ENCODE measurements around the gene SLC37A4. TPM values are rescaled to one million over a fixed set of nuclear protein-coding genes. Genes with fewer than 3 reads are reported as not detected.
"Not testable (repeated sequence)": the region's sequence is repeated elsewhere in the genome, so short reads cannot be mapped to it uniquely, and the experiment has no call there.

The SLC37A4 gene
- total RNA-seq, 2 experiments from 2014 or later: 29.9 to 30.4 TPM

DNA sequence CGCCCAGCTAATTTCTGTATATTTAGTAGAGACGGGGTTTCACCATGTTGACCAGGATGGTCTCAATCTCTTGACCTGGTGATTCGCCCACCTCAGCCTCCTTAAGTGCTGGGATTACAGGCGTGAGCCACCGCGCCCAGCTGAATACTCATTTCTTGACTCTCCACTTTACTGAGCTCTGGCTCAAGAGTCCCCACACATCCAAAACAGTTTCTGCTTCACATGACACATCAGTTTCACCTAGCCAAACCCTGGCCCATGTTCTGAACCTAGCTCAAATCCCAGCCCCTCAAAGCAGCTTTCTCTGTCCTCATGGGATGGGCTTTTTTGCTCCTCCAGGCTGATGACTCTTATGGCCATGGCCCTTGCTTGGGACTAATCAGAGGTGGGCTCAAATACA lies 16.5 kb upstream of the SLC37A4 start:
- CTCF ChIA-PET: interaction anchor here (0.7 to 1.1 kb wide), 3 partner anchors 9 to 229 kb away, joined by 3 to 6 read pairs (median 3); no protein-coding TSS in a partner anchor
- POLR2A ChIA-PET: interaction anchor here (0.6 to 1.4 kb wide), 2 partner anchors 9 to 19 kb away, joined by 3 to 4 read pairs; partner anchors contain the start of gene HYOU1

DNA sequence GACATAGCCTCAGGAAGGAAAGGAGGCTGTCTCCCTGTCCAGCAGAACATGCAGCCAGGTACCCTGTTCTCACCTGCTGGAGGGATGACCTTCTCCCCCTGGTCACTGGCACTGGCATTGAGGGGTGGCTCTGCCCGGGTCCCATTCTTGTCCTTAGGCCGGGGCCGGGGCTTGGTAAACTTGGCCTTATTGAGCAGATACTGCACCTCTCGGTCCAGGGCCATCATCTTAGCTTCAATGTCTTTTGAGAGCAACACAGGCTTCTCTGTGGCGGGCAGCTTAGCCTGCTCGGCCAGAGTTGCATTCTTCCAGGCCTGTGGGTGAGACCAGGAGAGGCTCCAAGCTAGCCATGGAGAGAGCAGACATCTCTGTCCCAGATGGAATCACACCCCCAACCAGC lies 15.8 kb upstream of the SLC37A4 start:
- ChIA-PET POLR2A (interaction anchor here (0.6 to 1.4 kb wide), 3 partner anchors 10 to 49 kb away, joined by 3 to 6 read pairs (median 4); partner anchors contain the start of gene HYOU1), CTCF (no interaction called here)

- ChIA-PET CTCF (no interaction called here), POLR2A (interaction anchor here (0.8 kb wide), 1 partner anchor 26 kb away, joined by 4 read pairs; the partner anchor contains the start of gene TRAPPC4)
Observed at GRCh38 chr11:119044708-119045107, 14.0 kb upstream of the SLC37A4 start.

- POLR2A ChIA-PET: no interaction called here
- CTCF ChIA-PET: interaction anchor here (0.7 to 2.3 kb wide), 2 partner anchors 12 to 156 kb away, joined by 3 to 7 read pairs; partner anchors contain the start of gene SLC37A4
Observed at GRCh38 chr11:119042927-119043326, 12.2 kb upstream of the SLC37A4 start.

DNA sequence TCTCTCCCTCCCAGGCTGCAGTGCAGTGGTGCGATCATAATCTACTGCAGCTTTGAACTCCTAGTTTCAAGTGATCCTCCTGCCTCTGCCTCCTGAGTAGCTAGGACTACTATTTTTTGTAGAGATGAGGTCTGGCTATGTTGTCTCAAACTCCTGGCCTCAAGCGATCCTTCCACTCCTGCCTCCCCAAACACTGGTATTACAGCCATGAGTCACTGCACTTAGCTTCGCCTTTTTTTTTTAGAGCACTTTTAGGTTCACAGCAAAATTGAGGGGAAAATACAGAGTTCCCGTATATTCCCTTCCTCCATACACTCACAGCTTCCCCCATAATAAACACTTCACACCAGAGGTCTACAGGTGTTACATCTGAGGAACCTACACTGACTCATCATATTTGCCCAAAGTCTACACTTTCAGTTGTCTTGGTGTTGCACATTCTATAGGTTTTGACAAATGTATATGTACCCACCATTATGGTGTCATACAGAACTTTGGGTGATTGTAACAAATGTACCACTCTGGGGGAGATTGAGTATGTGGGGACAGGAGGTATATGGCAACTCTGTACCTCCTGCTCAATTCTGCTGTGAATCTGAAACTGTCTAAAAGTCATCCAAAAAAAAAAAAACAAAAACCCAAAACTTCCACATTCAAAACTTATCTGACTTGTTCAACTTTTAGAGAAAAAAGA lies 11.3 kb upstream of the SLC37A4 start:
- POLR2A ChIA-PET: no interaction called here
- CTCF ChIA-PET: interaction anchor here (0.7 to 2.3 kb wide), 4 partner anchors 11 to 292 kb away, joined by 3 to 7 read pairs (median 4); partner anchors contain the start of gene SLC37A4

- POLR2A ChIA-PET, CTCF ChIA-PET: not testable (repeated sequence)
Observed at GRCh38 chr11:119039471-119039870, 8.8 kb upstream of the SLC37A4 start.

- CTCF ChIA-PET: no interaction called here
- POLR2A ChIA-PET: no interaction called here
Observed at GRCh38 chr11:119038884-119039283, 8.2 kb upstream of the SLC37A4 start.

- CTCF ChIA-PET: interaction anchor here (0.6 to 0.9 kb wide), 2 partner anchors 9 to 33 kb away, joined by 3 to 4 read pairs; no protein-coding TSS in a partner anchor
- POLR2A ChIA-PET: no interaction called here
Observed at GRCh38 chr11:119034813-119035212, 4.1 kb upstream of the SLC37A4 start.

- POLR2A ChIA-PET: not testable (repeated sequence)
- CTCF ChIA-PET: interaction anchor here (0.7 kb wide), 1 partner anchor 298 kb away, joined by 3 read pairs; no protein-coding TSS in a partner anchor
Observed at GRCh38 chr11:119033421-119033820, 2.7 kb upstream of the SLC37A4 start.

DNA sequence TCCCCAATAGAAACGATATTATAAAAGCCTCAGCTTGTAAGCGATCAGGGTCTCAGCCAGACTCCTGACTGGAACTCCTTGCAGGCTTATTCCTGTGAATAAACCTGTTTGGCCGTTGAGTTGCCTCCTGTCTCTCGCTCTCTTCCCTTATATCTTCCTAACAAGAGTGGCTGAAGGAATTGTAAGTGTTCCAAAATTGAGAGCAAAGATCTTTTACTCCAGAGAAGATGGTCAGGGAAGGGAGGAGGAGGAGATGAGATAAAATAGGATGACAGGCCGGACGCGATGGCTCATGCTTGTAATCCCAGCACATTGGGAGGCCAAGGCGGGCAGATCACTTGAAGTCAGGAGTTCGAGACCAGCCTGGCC lies 1.2 kb upstream of the SLC37A4 start:
- CTCF ChIA-PET: interaction anchor here (0.8 to 2.1 kb wide), 4 partner anchors 10 to 29 kb away, joined by 3 to 7 read pairs (median 4); no protein-coding TSS in a partner anchor
- POLR2A ChIA-PET: no interaction called here

DNA sequence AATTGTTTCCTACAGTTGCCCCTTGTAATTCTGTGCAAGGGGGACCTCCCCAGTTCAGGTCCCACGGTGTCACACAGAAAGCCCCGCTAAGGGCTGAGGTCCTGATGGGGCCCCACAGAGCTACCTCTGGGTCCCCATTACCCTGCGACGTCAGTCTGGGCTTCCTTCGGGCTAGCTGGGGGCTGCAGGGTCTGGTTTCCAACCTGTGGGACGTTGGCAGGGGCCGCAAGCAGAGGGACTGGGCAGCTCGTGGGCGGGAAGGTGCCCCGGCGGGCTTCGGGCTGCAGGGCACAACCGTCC lies 698 bp downstream of the SLC37A4 start:
- ChIA-PET POLR2A (interaction anchor here (0.7 to 2.5 kb wide), 4 partner anchors 10 to 32 kb away, joined by 3 to 14 read pairs (median 6); partner anchors contain the start of genes CENATAC, RPS25 and TRAPPC4), CTCF (interaction anchor here (1.0 to 2.1 kb wide), 5 partner anchors 11 to 56 kb away, joined by 3 to 7 read pairs (median 3); partner anchors contain the start of genes RPS25 and TRAPPC4)

GRCh38 chr11:119029340-119030028 lies 1.2 kb downstream of the SLC37A4 start:
- POLR2A ChIA-PET: interaction anchor here (0.7 to 2.5 kb wide), 4 partner anchors 9 to 32 kb away, joined by 3 to 14 read pairs (median 6); partner anchors contain the start of genes CENATAC, RPS25 and TRAPPC4
- CTCF ChIA-PET: interaction anchor here (1.2 to 1.3 kb wide), 3 partner anchors 10 to 56 kb away, joined by 3 to 7 read pairs (median 3); partner anchors contain the start of genes RPS25 and TRAPPC4

DNA sequence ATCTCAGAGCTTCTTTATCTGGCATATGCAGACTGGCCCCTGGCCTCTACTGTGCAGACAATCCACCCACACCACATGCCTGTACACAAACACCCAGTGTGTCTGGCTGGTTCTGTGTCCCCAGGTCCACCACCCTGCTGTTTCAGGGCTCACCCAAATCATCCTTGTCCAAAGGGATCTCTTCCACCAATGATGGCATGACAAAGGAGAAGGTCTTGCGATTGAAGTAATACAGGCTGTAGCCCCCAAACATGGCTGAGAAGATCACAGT lies 1.7 kb downstream of the SLC37A4 start:
- ChIA-PET POLR2A (interaction anchor here (1.2 to 2.5 kb wide), 2 partner anchors 11 to 31 kb away, joined by 3 to 14 read pairs; partner anchors contain the start of genes CENATAC, RPS25 and TRAPPC4), CTCF (no interaction called here)

DNA sequence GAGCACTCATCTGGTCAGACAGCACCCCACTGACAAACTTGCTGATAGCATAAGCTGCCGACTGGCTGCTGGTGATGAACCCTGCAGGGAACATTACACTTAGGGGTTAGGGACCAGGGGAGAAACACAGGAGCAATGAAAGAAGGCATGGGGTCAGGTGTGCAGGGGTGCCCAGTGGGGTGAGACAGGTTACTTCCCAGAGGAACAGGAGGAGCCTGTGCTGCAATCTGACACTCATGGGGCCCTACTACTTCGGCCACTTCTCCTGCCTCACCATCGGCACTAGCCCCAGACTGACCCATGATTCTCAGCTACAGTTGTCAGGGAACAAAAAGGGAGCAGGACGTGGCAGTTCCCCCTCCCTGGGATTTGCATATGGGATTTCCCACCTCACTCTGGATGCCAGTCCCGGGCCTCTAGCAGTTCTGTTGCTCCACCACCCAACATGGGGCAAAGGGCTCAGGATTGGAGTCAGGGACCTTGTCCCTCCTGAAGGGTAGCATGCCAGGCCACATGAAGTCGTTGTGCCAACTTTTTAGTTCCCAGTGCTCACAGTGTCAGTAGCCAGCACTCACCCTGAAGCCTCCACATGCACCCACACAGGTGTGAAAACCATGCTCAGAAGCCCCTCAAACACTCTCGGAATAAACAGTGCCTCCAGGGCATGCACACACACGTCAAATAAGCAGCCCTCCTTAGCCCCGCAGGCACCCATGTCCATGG lies 2.2 kb downstream of the SLC37A4 start:
- ChIA-PET POLR2A (no interaction called here), CTCF (no interaction called here)

- CTCF ChIA-PET: interaction anchor here (1.0 kb wide), 1 partner anchor 35 kb away, joined by 3 read pairs; no protein-coding TSS in a partner anchor
- POLR2A ChIA-PET: no interaction called here
Observed at GRCh38 chr11:119027561-119028345, 2.9 kb downstream of the SLC37A4 start.

DNA sequence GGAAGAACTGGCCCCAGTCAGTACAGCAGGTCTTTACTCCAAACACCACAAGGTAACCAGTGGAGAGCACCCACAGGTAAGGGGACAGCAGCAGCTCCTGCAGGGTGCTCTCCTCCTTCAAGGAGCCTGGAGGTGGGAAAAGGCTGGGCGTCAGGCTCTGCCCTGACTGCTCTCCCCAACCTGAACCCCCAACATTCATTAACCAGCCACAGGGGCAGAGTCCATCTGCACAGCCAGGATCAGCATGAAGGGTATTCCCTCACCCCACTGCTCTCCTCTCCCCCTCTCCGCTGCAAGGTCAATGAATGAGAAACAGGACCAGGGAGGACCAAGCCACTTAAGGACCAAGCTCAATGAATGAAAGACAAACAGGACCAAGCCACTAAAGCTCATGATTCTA lies 3.7 kb downstream of the SLC37A4 start:
- ChIA-PET CTCF (interaction anchor here (1.0 kb wide), 1 partner anchor 36 kb away, joined by 3 read pairs; no protein-coding TSS in a partner anchor), POLR2A (no interaction called here)

GRCh38 chr11:119025978-119026766 lies 4.5 kb downstream of the SLC37A4 start:
- CTCF ChIA-PET: interaction anchor here (0.8 to 1.4 kb wide), 3 partner anchors 8 to 37 kb away, joined by 3 read pairs; no protein-coding TSS in a partner anchor
- POLR2A ChIA-PET: no interaction called here

- POLR2A ChIA-PET: no interaction called here
- CTCF ChIA-PET: interaction anchor here (0.8 to 1.4 kb wide), 2 partner anchors 9 to 28 kb away, joined by 3 read pairs; no protein-coding TSS in a partner anchor
Observed at GRCh38 chr11:119025541-119025940, 5.1 kb downstream of the SLC37A4 start.

Data from activated CD8-positive, alpha-beta memory T cell treated with anti-CD3 and anti-CD28 coated beads for 36 hours (primary cell).